HG03354 (cell line): ENCODE data around the gene GPR183.
"Not testable (repeated sequence)": the region's sequence is repeated elsewhere in the genome, so short reads cannot be mapped to it uniquely, and the experiment has no call there.

Experiments
- ATAC-seq: cut with Tn5 transposase; IDR thresholded peaks from one replicate; pipeline ENCODE4 v1.9.1; 2021; ENCODE audit warnings: mild to moderate bottlenecking; ENCODE audit not compliant: unreplicated experiment, poor library complexity, severe bottlenecking

The GPR183 gene

GRCh38 chr13:99256283-99256682 is 50.9 kb downstream of the GPR183 start:
- ATAC-seq, result no peak

GRCh38 chr13:99255271-99255670 is 51.9 kb downstream of the GPR183 start:
- ATAC-seq, result no peak

GRCh38 chr13:99254830-99255229 is 52.4 kb downstream of the GPR183 start:
- no peak for ATAC-seq

GRCh38 chr13:99251921-99252320 is 55.3 kb downstream of the GPR183 start:
- ATAC-seq, result no peak

DNA sequence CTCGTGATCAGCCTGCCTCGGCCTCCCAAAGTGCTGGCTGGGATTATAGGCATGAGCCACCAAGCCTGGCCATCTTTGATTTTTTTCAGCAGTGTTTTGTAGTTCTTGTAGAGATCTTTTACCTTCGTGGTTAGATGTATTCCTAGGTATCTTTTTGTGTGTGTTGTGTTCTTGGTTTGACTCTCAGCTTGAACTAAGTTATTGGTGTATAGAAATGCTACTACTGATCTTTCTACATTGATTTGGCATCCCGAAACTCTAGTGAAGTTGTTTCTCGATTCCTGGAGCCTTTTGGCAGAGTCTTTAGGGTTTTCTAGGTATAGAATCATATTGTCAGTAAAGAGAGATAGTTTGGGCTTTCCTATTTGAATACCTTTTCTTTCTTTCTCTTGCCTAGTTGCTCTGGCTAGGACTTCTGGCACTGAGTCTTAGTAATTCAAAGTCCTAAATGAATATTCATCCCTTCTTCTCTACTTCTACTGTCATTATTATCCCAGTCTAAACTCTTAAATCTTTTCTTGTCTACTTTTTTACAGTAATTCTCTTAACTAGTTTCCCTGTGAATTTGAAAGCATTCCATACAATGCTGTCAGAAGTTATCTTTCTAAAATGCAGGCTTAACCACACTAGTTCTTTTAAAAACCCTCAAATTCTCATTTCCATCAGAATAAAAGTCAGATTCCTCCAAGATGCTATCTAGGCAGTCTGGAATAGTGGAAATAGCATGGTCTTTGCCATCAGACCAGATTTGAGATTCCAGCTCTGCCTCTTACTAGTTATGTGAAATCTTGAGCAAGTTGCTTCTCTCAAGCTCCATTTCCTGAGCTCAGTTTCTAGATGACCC is 56.0 kb downstream of the GPR183 start:
- no peak for ATAC-seq

- not testable (repeated sequence) for ATAC-seq
These were observed 57.6 kb downstream of the GPR183 start for GRCh38 chr13:99249606-99250005.

GRCh38 chr13:99249178-99249577 is 58.0 kb downstream of the GPR183 start:
- ATAC-seq, result not testable (repeated sequence)

- no peak for ATAC-seq
These were observed 61.1 kb downstream of the GPR183 start for GRCh38 chr13:99246100-99246499.
